SK-N-SH (cell line): ENCODE data around the gene ANKRD33B. TPM values are rescaled to one million over a fixed set of nuclear protein-coding genes. Genes with fewer than 3 reads are reported as not detected.

Experiments used
- CTCF ChIA-PET: fragments of 300-600, 350-600 bp; formaldehyde crosslinking; extraction: SDS; loops from one replicate; lab custom pipeline; 2021; lab: Yijun Ruan, JAX
- POLR2A ChIA-PET: fragments of 350-600 bp; sonication (Branson Sonifier 250); formaldehyde crosslinking; extraction: SDS; loops from one replicate; lab custom pipeline; 2020; ENCODE audit warnings: antibody characterized with exemption, inconsistent platforms; lab: Yijun Ruan, JAX
- DNase-seq: peaks from one replicate; pipeline ENCODE4 v3.0.0; 2012
- H2AFZ ChIP-seq: fragments of 200-600 bp; sonication (generic); 2 replicates; pipeline ENCODE4 v1.8.1; 2016; ENCODE audit warnings: antibody characterized with exemption, mild to moderate bottlenecking, low read depth
- H3F3A ChIP-seq: fragments of 200-600 bp; sonication (generic); replicated peaks from 2 replicates; pipeline ENCODE3; 2016; ENCODE audit warnings: antibody characterized with exemption, mild to moderate bottlenecking; ENCODE audit not compliant: insufficient read depth
- H3K27ac ChIP-seq, 2 experiments: fragments of 200-500 bp in 1 of 2; fragments of 200-600 bp in 1 of 2; sonication (Bioruptor generic) in 1 of 2; sonication (generic), shearing (Covaris generic) in 1 of 2; 2 replicates each; pipeline versions ENCODE4 v1.5.1 to v1.6.1; 2014 to 2016; ENCODE audit warnings: low read depth in 2 of 2, inconsistent platforms in 1 of 2, low read length in 1 of 2, mild to moderate bottlenecking in 1 of 2, mixed read lengths in 1 of 2
- H3K27me3 ChIP-seq: fragments of 200-600 bp; sonication (generic), shearing (Covaris generic); 2 replicates; pipeline ENCODE4 v1.6.1; 2016; ENCODE audit warnings: mixed run types; ENCODE audit not compliant: insufficient read depth
- H3K36me3 ChIP-seq, 2 experiments: fragments of 200-500 bp in 1 of 2; fragments of 200-600 bp in 1 of 2; sonication (Bioruptor generic) in 1 of 2; sonication (generic) in 1 of 2; replicated peaks in 1 of 2; 2 replicates each; pipeline versions ENCODE3 to v1.5.1; 2014 to 2016; ENCODE audit warnings: low read length in 1 of 2, mild to moderate bottlenecking in 1 of 2; ENCODE audit not compliant: insufficient read depth in 2 of 2, control insufficient read depth in 1 of 2
- H3K4me1 ChIP-seq, 2 experiments: fragments of 200-500 bp in 1 of 2; fragments of 200-600 bp in 1 of 2; sonication (Bioruptor generic) in 1 of 2; sonication (generic), shearing (Covaris generic) in 1 of 2; 2 replicates each; pipeline versions ENCODE4 v1.5.1 to v1.6.1; 2014 to 2016; ENCODE audit warnings: low read depth in 1 of 2, low read length in 1 of 2, mixed run types in 1 of 2; ENCODE audit not compliant: insufficient read depth in 2 of 2, control insufficient read depth in 1 of 2
- H3K4me2 ChIP-seq: fragments of 200-600 bp; sonication (generic), shearing (Covaris generic); 2 replicates; pipeline ENCODE4 v1.6.1; 2017; ENCODE audit warnings: mixed run types
- H3K4me3 ChIP-seq, 2 experiments: fragments of 200-500 bp in 1 of 2; fragments of 200-600 bp in 1 of 2; sonication (Bioruptor generic) in 1 of 2; sonication (generic), shearing (Covaris generic) in 1 of 2; 2 replicates each; pipeline versions ENCODE4 v1.5.1 to v1.8.1; 2014 to 2016; ENCODE audit warnings: low read depth in 2 of 2, inconsistent platforms in 1 of 2, low read length in 1 of 2, mild to moderate bottlenecking in 1 of 2, mixed read lengths in 1 of 2, moderate library complexity in 1 of 2
- H3K79me2 ChIP-seq: fragments of 200-600 bp; sonication (generic); 2 replicates; pipeline ENCODE4 v1.8.1; 2017; ENCODE audit warnings: mild to moderate bottlenecking; ENCODE audit not compliant: insufficient read depth
- H3K9ac ChIP-seq: fragments of 200-600 bp; sonication (generic); 2 replicates; pipeline ENCODE4 v1.6.1; 2017; ENCODE audit warnings: mixed run types
- H3K9me2 ChIP-seq: fragments of 200-600 bp; sonication (generic); 2 replicates; pipeline ENCODE4 v1.6.1; 2017; ENCODE audit warnings: mixed run types
- H3K9me3 ChIP-seq: fragments of 200-600 bp; sonication (generic); 2 replicates; pipeline ENCODE4 v1.6.1; 2017; ENCODE audit warnings: mixed run types, mild to moderate bottlenecking, moderate library complexity
- H4K20me1 ChIP-seq: fragments of 200-600 bp; sonication (generic); 2 replicates; pipeline ENCODE4 v1.6.1; 2017; ENCODE audit warnings: mild to moderate bottlenecking, mixed run types; ENCODE audit not compliant: insufficient read depth
- ELF1 ChIP-seq: IDR thresholded peaks from 2 replicates; pipeline ENCODE4 v1.4.0; 2012
- GABPA ChIP-seq: IDR thresholded peaks from 2 replicates; pipeline ENCODE4 v1.4.0; 2012; ENCODE audit warnings: low read depth, mild to moderate bottlenecking
- JUND ChIP-seq: IDR thresholded peaks from 2 replicates; pipeline ENCODE4 v1.4.0; 2012
- SIN3A ChIP-seq: IDR thresholded peaks from 2 replicates; pipeline ENCODE4 v1.6.1; 2012; ENCODE audit warnings: low read depth, mild to moderate bottlenecking, low read length, moderate library complexity, borderline replicate concordance
- WGBS: methylation state at CpG from one replicate; pipeline ENCODE4 v1.1.6; 2017; ENCODE audit warnings: low lambda C conversion rate; 5-methylcytosine and 5-hydroxymethylcytosine counted together
- polyA plus RNA-seq, 3 experiments: library from polyadenylated mRNA; depleted of rRNA; stranded (reverse); fragments of >200 nt; gene quantifications; 2 replicates each; pipeline ENCODE4 v1.2.3, GENCODE V29; 2012
- TF ChIP-seq, protein P1 (sequence below): IDR thresholded peaks from 2 replicates; pipeline ENCODE4 v1.6.1; 2012; ENCODE audit warnings: mild to moderate bottlenecking, low read depth, low read length, moderate library complexity

The ANKRD33B gene
- polyA plus RNA-seq, 1 of the 3 experiments (the other 2 are of a cell fraction) = 1.8 TPM

DNA sequence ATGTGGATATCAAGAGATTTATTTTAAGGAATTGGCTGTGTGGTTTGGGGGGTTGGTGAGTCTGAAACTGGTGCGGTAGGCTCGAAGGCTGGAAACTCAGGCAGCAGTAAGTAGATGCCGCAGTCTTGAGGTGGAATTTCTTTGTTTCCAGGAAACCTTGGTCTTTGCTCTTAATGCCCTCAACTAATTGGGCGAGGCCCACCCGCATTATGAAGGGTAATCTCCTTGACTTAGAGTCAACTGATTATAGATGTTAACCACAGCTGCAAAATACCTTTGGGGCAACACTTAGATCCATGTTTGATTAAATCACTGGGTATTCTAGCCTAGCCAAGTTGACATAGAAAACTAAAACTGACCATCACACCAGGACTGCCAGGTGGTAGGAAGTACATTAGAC is 83.8 kb downstream of the ANKRD33B start (continued):
- no peak for TF ChIP-seq JUND
- no peak for TF ChIP-seq SIN3A
- TF ChIP-seq ELF1 = no peak

DNA sequence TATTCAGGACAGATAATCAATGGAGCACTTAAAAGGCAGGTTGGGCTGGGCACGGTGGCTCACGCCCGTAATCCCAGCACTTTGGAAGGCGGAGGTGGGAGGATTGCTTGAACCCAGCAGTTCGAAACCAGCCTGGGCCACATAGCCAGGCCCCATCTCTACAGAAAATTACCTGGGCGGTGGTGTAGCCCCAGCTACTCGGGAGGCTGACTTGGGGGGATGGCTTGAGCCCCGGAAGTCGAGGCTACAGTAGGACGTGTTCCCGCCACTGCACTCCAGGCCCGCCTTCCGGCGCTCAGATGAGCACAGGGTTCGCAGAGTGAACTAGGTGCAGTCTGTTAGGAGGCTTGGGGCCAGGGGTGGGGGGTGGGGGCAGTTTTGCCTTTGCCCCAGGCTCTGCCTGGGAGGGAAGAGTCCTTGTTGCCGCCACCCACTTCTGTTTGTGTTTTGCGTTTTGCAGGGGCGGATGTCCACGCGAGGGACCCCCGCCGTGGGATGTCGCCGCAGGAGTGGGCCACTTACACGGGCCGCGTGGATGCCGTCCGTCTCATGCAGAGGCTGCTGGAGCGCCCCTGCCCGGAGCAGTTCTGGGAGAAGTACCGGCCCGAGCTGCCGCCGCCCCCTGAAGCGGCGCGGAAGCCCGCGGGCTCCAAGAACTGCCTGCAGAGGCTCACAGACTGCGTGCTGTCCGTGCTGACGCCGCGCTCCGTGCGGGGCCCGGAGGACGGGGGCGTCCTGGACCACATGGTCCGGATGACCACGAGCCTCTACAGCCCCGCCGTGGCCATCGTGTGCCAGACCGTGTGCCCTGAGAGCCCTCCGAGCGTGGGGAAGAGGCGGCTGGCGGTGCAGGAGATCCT is 85.2 kb downstream of the ANKRD33B start:
- H3K4me1 ChIP-seq = no peaks in the 10 kb centered on the region; a peak in 2 of 4 replicates
- H3K79me2 ChIP-seq = no peaks in the 10 kb centered on the region
- no peak overlapping the region for H3K27ac ChIP-seq
- H3K36me3 ChIP-seq = peaks cover 0 to 7% of the 10 kb centered on the region in 2 experiments
- POLR2A ChIA-PET = interaction anchor here (1.2 kb wide), 1 partner anchor 40 kb away, joined by 3 read pairs; no protein-coding TSS in a partner anchor
- 0 out of 2 replicates have a peak, but pooled peaks cover 4% of the 10 kb centered on the region for H4K20me1 ChIP-seq
- CTCF ChIA-PET = no interaction called here
- WGBS = 85% methylated on average over 39 of the region's 60 CpGs
- no peak overlapping the region for H2AFZ ChIP-seq
- peak overlapping the region in 1 of 2 experiments; percentile 31; a peak in 1 of 4 replicates for H3K4me3 ChIP-seq
- no peaks in the 10 kb centered on the region for H3K27me3 ChIP-seq
- no peak overlapping the region for H3K9ac ChIP-seq
- no peaks in the 10 kb centered on the region for H3K9me2 ChIP-seq
- TF ChIP-seq GABPA = no peak
- TF ChIP-seq, all 33 proteins: peak for 0
- no peak for DNase-seq
- H3K4me2 ChIP-seq = no peak overlapping the region
- H3F3A ChIP-seq = peaks cover 4% of the 10 kb centered on the region
- H3K9me3 ChIP-seq = no peaks in the 10 kb centered on the region

DNA sequence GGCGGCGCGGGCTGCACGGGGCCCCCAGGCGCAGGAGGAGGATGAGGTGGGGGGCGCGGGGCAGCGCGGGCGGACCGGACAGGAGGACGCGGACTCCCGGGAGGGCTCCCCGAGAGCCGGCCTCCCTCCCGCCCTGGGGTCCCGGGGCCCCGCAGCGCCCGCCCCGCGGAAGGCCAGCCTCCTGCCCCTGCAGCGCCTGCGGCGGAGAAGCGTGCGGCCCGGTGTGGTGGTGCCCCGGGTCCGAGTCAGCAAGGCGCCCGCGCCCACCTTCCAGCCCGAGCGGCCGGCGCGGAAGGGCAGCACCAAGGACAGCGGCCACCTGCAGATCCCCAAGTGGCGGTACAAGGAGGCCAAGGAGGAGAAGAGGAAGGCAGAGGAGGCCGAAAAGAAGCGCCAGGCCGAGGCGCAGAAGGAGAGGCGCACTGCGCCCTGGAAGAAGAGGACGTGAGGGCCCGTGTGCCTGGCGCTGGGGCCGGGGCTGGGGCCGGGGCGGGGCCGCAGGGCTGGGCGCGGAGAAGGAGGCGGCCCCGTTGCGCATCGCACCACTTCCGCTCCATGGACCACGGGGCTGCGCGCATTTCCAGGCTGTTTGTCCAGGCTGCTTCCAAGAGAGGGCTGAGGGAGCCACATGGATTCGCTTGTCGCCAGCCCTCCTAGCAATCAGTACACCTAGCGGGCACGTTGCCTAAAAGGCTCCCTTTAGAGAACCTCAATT is 86.0 kb downstream of the ANKRD33B start:
- no peaks in the 10 kb centered on the region for H3K9me3 ChIP-seq
- H3K79me2 ChIP-seq = no peaks in the 10 kb centered on the region
- H3K4me2 ChIP-seq = no peak overlapping the region
- peak overlapping the region in 1 of 2 experiments; percentile 31; a peak in 1 of 4 replicates for H3K4me3 ChIP-seq
- peaks cover 0 to 2% of the 10 kb centered on the region in 2 experiments; a peak in 2 of 4 replicates for H3K4me1 ChIP-seq
- H3K27ac ChIP-seq = no peak overlapping the region
- H3K27me3 ChIP-seq = no peaks in the 10 kb centered on the region
- TF ChIP-seq, protein P1, sequence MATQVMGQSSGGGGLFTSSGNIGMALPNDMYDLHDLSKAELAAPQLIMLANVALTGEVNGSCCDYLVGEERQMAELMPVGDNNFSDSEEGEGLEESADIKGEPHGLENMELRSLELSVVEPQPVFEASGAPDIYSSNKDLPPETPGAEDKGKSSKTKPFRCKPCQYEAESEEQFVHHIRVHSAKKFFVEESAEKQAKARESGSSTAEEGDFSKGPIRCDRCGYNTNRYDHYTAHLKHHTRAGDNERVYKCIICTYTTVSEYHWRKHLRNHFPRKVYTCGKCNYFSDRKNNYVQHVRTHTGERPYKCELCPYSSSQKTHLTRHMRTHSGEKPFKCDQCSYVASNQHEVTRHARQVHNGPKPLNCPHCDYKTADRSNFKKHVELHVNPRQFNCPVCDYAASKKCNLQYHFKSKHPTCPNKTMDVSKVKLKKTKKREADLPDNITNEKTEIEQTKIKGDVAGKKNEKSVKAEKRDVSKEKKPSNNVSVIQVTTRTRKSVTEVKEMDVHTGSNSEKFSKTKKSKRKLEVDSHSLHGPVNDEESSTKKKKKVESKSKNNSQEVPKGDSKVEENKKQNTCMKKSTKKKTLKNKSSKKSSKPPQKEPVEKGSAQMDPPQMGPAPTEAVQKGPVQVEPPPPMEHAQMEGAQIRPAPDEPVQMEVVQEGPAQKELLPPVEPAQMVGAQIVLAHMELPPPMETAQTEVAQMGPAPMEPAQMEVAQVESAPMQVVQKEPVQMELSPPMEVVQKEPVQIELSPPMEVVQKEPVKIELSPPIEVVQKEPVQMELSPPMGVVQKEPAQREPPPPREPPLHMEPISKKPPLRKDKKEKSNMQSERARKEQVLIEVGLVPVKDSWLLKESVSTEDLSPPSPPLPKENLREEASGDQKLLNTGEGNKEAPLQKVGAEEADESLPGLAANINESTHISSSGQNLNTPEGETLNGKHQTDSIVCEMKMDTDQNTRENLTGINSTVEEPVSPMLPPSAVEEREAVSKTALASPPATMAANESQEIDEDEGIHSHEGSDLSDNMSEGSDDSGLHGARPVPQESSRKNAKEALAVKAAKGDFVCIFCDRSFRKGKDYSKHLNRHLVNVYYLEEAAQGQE = peak; percentile 93
- no peak for TF ChIP-seq GABPA
- POLR2A ChIA-PET = no interaction called here
- CTCF ChIA-PET = no interaction called here
- no peaks in the 10 kb centered on the region for H3K9me2 ChIP-seq
- WGBS = 62% methylated on average over 30 of the region's 68 CpGs
- H4K20me1 ChIP-seq = 0 out of 2 replicates have a peak, but pooled peaks cover 4% of the 10 kb centered on the region
- H3K36me3 ChIP-seq = peaks cover 0 to 7% of the 10 kb centered on the region in 2 experiments
- no peak overlapping the region for H3K9ac ChIP-seq
- H2AFZ ChIP-seq = no peak overlapping the region
- DNase-seq = peak; percentile 83
- peaks cover 4% of the 10 kb centered on the region for H3F3A ChIP-seq
